ENCODE results near the gene NLE1. TPM values are rescaled to one million over a fixed set of nuclear protein-coding genes. Genes with fewer than 3 reads are reported as not detected.

The NLE1 gene
- total RNA-seq, 1 donor from 2014 or later, result 20.0 TPM

GRCh38 chr17:35086931-35087573, 55.1 kb downstream of the NLE1 start:
- DNase-seq (ENCODE audit: low spot score), result no peak

GRCh38 chr17:35086164-35086563, 55.9 kb downstream of the NLE1 start:
- DNase-seq (ENCODE audit: low spot score), result no peak

GRCh38 chr17:35084987-35085386, 57.1 kb downstream of the NLE1 start:
- no peak for DNase-seq (ENCODE audit: low spot score)

GRCh38 chr17:35083071-35083470, 59.0 kb downstream of the NLE1 start:
- DNase-seq (ENCODE audit: low spot score), result no peak

- DNase-seq (ENCODE audit: low spot score), result no peak
These were observed 59.9 kb downstream of the NLE1 start for GRCh38 chr17:35082073-35082657.

- no peak for DNase-seq (ENCODE audit: low spot score)
These were observed 60.5 kb downstream of the NLE1 start for GRCh38 chr17:35081638-35082037.

- DNase-seq (ENCODE audit: low spot score), result no peak
These were observed 61.6 kb downstream of the NLE1 start for GRCh38 chr17:35080536-35080935.

GRCh38 chr17:35079547-35080423, 62.3 kb downstream of the NLE1 start:
- DNase-seq (ENCODE audit: low spot score), result no peak

Other genes with a start within 250 kb of the NLE1 start
- 6.3 TPM for gene CCT6B, start 180.8 kb downstream of the NLE1 start, total RNA-seq
- gene ZNF830, start 180.8 kb downstream of the NLE1 start, total RNA-seq, result 14.6 TPM
- 79.0 TPM for gene LIG3, start 161.8 kb downstream of the NLE1 start, total RNA-seq
- gene RFFL, start 78.6 kb downstream of the NLE1 start, total RNA-seq, result 40.1 TPM
- 13.1 TPM for gene RAD51D, start 22.4 kb downstream of the NLE1 start, total RNA-seq
- not detected for gene FNDC8, start 20.7 kb downstream of the NLE1 start, total RNA-seq
- gene UNC45B, start 5.5 kb upstream of the NLE1 start, total RNA-seq, result 0.08 TPM
- gene SLC35G3, start 52.1 kb upstream of the NLE1 start, total RNA-seq, result not detected
- 69.9 TPM for gene SLFN5, start 100.8 kb upstream of the NLE1 start, total RNA-seq
- gene SLFN11, start 231.3 kb upstream of the NLE1 start, total RNA-seq, result 24.4 TPM